ENCODE results near the gene RASGRP2. TPM values are rescaled to one million over a fixed set of nuclear protein-coding genes. Genes with fewer than 3 reads are reported as not detected.

RASGRP2 gene
- total RNA-seq, 1 experiment from 2014 or later = 26.9 TPM

DNA sequence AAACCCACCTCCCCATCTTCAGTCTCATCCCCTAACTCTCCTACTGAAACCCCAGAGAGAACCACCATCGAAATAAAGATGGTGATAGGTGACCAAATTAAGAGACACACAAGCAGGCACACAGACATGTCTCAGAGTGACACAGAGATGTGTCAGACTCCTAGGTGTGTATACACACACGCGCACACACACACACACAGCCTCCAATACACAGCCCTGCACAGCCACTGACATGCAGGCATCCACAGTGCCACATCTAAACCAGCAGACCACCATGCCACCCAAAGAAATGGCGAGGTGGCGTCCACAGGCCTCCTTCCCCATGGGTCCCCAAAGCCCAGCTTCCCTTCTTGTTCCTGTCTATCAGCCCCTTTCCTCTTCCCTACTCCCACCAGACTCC, 48.4 kb downstream of the RASGRP2 start:
- no peak overlapping the region for H2BK12ac ChIP-seq (ENCODE audit: insufficient read length, low read depth, low read length)
- no peak overlapping the region for H2AFZ ChIP-seq (ENCODE audit: low read length)
- peaks cover 12 to 26% of the 10 kb centered on the region in 2 experiments for H3K4me1 Mint-ChIP-seq
- no peak overlapping the region for H2BK15ac ChIP-seq (ENCODE audit: low read depth, low read length)
- no peak overlapping the region for H3K23ac ChIP-seq (ENCODE audit: insufficient read length, low read depth, low read length)
- H3K4me3 Mint-ChIP-seq = no peak overlapping the region
- no CpG with 5 or more reads among the region's 5 CpGs for WGBS (ENCODE audit: extremely low coverage, insufficient read length, low lambda C conversion rate)
- H3K9ac ChIP-seq (ENCODE audit: extremely low read depth, insufficient read length, low read length) = no peak overlapping the region
- H2BK5ac ChIP-seq (ENCODE audit: insufficient read length, low read length) = no peak overlapping the region
- H3K23me2 ChIP-seq (ENCODE audit: insufficient read length, low read depth, low read length, poor library complexity, severe bottlenecking) = no peaks in the 10 kb centered on the region
- H3K27ac ChIP-seq (ENCODE audit: insufficient read length, low read depth, low read length) = no peak overlapping the region
- H3K79me1 ChIP-seq (ENCODE audit: insufficient read depth, low read depth, low read length, poor library complexity, severe bottlenecking) = no peaks in the 10 kb centered on the region
- no peak overlapping the region for H3K4ac ChIP-seq (ENCODE audit: low read depth, low read length)
- H2BK120ac ChIP-seq (ENCODE audit: low read depth, low read length, poor library complexity, severe bottlenecking) = no peak overlapping the region
- TF ChIP-seq, protein P1, sequence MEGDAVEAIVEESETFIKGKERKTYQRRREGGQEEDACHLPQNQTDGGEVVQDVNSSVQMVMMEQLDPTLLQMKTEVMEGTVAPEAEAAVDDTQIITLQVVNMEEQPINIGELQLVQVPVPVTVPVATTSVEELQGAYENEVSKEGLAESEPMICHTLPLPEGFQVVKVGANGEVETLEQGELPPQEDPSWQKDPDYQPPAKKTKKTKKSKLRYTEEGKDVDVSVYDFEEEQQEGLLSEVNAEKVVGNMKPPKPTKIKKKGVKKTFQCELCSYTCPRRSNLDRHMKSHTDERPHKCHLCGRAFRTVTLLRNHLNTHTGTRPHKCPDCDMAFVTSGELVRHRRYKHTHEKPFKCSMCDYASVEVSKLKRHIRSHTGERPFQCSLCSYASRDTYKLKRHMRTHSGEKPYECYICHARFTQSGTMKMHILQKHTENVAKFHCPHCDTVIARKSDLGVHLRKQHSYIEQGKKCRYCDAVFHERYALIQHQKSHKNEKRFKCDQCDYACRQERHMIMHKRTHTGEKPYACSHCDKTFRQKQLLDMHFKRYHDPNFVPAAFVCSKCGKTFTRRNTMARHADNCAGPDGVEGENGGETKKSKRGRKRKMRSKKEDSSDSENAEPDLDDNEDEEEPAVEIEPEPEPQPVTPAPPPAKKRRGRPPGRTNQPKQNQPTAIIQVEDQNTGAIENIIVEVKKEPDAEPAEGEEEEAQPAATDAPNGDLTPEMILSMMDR (conservative IDR thresholded peaks at IDR 0.05) = no peak
- no peak overlapping the region for H3T11ph ChIP-seq (ENCODE audit: low read length)
- no peaks in the 10 kb centered on the region for H4K20me1 ChIP-seq (ENCODE audit: control insufficient read depth, insufficient read depth, insufficient read length)
- H3K9me3 ChIP-seq (ENCODE audit: control insufficient read depth, low read depth, low read length) = no peaks in the 10 kb centered on the region
- no peak overlapping the region for H4K91ac ChIP-seq (ENCODE audit: insufficient read length, low read depth, low read length)
- no peaks in the 10 kb centered on the region for H3K27me3 ChIP-seq (ENCODE audit: insufficient read depth, low read length)
- H4K8ac ChIP-seq (replicated peaks; ENCODE audit: insufficient read length, low read depth, low read length) = no peak overlapping the region
- H2AK5ac ChIP-seq (ENCODE audit: insufficient read length, low read length) = no peak overlapping the region
- H3K56ac ChIP-seq (ENCODE audit: insufficient read length, low read depth, low read length) = no peak overlapping the region
- no peak overlapping the region for H4K5ac ChIP-seq (ENCODE audit: insufficient read length, low read depth, low read length)
- no peaks in the 10 kb centered on the region for H3K4me1 ChIP-seq (ENCODE audit: insufficient read depth, low read length)
- no peak overlapping the region for H3K18ac ChIP-seq (ENCODE audit: insufficient read length, low read depth, low read length)
- H3K9me3 Mint-ChIP-seq = no peaks in the 10 kb centered on the region
- H3K27me3 Mint-ChIP-seq (ENCODE audit: low read depth) = peaks cover 82% of the 10 kb centered on the region
- no peak overlapping the region for H2BK20ac ChIP-seq (ENCODE audit: low read depth, low read length, poor library complexity, severe bottlenecking)
- no peak for DNase-seq
- no peak overlapping the region for H3K27ac Mint-ChIP-seq
- H3K4me2 ChIP-seq (ENCODE audit: insufficient read depth, insufficient read length, low read length) = no peak overlapping the region
- H3K79me2 ChIP-seq (ENCODE audit: insufficient read depth, low read length) = no peaks in the 10 kb centered on the region
- no peak overlapping the region for H3K14ac ChIP-seq (ENCODE audit: insufficient read depth, low read length)
- no peaks in the 10 kb centered on the region for H3K36me3 Mint-ChIP-seq (ENCODE audit: insufficient read depth in 1 of 3, low read depth in 3 of 3)
